Measurements from ENCODE around the gene ENKD1. TPM values are rescaled to one million over a fixed set of nuclear protein-coding genes. Genes with fewer than 3 reads are reported as not detected.
"Not testable (repeated sequence)": the region's sequence is repeated elsewhere in the genome, so short reads cannot be mapped to it uniquely, and the experiment has no call there.

ENKD1 gene
- 5.1 TPM for total RNA-seq (ENCODE audit: insufficient read depth, low replicate concordance)

- DNase-seq (ENCODE audit: low spot score), result peak; percentile 86
Observed at GRCh38 chr16:67666559-67667452, at the start of gene ENKD1, which contains the start of gene C16orf86. ENKD1 (minus strand) TSS chr16:67666750; CDS start chr16:67666442, 308 bp downstream. C16orf86 (plus strand) TSS chr16:67666814; CDS start chr16:67666971, 157 bp downstream.

GRCh38 chr16:67716097-67716496 is 49.5 kb upstream of the ENKD1 start:
- DNase-seq (ENCODE audit: low spot score), result no peak

- no peak for DNase-seq (ENCODE audit: low spot score)
Observed at GRCh38 chr16:67714522-67714921, 48.0 kb upstream of the ENKD1 start.

GRCh38 chr16:67713647-67714273 is 47.2 kb upstream of the ENKD1 start:
- no peak for DNase-seq (ENCODE audit: low spot score)

- DNase-seq (ENCODE audit: low spot score), result no peak
Observed at GRCh38 chr16:67710607-67711006, 44.1 kb upstream of the ENKD1 start.

GRCh38 chr16:67709050-67709449 is 42.5 kb upstream of the ENKD1 start:
- no peak for DNase-seq (ENCODE audit: low spot score)

GRCh38 chr16:67708368-67708771 is 41.8 kb upstream of the ENKD1 start:
- no peak for DNase-seq (ENCODE audit: low spot score)

GRCh38 chr16:67707790-67708189 is 41.2 kb upstream of the ENKD1 start:
- no peak for DNase-seq (ENCODE audit: low spot score)

- DNase-seq (ENCODE audit: low spot score), result no peak
Observed at GRCh38 chr16:67707210-67707609, 40.7 kb upstream of the ENKD1 start.

GRCh38 chr16:67704110-67704509 is 37.6 kb upstream of the ENKD1 start:
- no peak for DNase-seq (ENCODE audit: low spot score)

- no peak for DNase-seq (ENCODE audit: low spot score)
Observed at GRCh38 chr16:67703626-67704025, 37.1 kb upstream of the ENKD1 start.

GRCh38 chr16:67702130-67702529 is 35.6 kb upstream of the ENKD1 start:
- DNase-seq (ENCODE audit: low spot score), result no peak

GRCh38 chr16:67701420-67701819 is 34.9 kb upstream of the ENKD1 start:
- DNase-seq (ENCODE audit: low spot score), result no peak

GRCh38 chr16:67699265-67699664 is 32.7 kb upstream of the ENKD1 start:
- DNase-seq (ENCODE audit: low spot score), result no peak

- no peak for DNase-seq (ENCODE audit: low spot score)
Observed at GRCh38 chr16:67697422-67698185, 31.1 kb upstream of the ENKD1 start.

GRCh38 chr16:67694611-67695010 is 28.1 kb upstream of the ENKD1 start:
- DNase-seq (ENCODE audit: low spot score), result no peak

- DNase-seq (ENCODE audit: low spot score), result not testable (repeated sequence)
Observed at GRCh38 chr16:67693517-67694285, 27.2 kb upstream of the ENKD1 start.

GRCh38 chr16:67685388-67686112 is 19.0 kb upstream of the ENKD1 start:
- no peak for DNase-seq (ENCODE audit: low spot score)

- DNase-seq (ENCODE audit: low spot score), result no peak
Observed at GRCh38 chr16:67683767-67684166, 17.2 kb upstream of the ENKD1 start.
